VCaP (cell line): ENCODE measurements around the gene ASPA.

ENCODE experiments used
- H3K27ac ChIP-seq: fragments of 450-650 bp; 2 replicates; pipeline ENCODE4 v1.5.1; 2017
- TF ChIP-seq, protein P1 (sequence below): fragments of 450-650 bp; conservative IDR thresholded peaks from 2 replicates; pipeline ENCODE4 v1.5.1; 2017; ENCODE audit warnings: mild to moderate bottlenecking, moderate library complexity

Gene ASPA

DNA sequence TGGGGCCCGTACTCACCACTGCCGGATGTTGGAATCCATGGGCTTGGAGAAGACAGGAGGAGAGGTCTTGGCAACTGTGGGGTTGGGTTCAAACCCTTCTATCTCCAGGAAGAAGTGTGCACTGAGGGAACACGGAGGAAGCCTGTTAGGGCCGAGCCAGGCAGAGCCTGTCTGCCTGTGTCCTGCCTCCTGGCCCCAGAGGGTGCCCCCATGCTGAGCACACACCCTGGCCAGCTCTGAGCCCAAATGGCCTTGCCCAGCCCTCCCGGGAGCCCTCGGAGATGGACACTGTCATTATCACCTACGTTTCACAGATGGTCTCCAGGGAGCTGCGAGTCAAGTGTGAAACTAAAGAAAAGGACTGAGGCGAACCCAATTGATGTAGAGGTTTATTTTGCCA, 69.4 kb downstream of the ASPA start:
- TF ChIP-seq, protein P1, sequence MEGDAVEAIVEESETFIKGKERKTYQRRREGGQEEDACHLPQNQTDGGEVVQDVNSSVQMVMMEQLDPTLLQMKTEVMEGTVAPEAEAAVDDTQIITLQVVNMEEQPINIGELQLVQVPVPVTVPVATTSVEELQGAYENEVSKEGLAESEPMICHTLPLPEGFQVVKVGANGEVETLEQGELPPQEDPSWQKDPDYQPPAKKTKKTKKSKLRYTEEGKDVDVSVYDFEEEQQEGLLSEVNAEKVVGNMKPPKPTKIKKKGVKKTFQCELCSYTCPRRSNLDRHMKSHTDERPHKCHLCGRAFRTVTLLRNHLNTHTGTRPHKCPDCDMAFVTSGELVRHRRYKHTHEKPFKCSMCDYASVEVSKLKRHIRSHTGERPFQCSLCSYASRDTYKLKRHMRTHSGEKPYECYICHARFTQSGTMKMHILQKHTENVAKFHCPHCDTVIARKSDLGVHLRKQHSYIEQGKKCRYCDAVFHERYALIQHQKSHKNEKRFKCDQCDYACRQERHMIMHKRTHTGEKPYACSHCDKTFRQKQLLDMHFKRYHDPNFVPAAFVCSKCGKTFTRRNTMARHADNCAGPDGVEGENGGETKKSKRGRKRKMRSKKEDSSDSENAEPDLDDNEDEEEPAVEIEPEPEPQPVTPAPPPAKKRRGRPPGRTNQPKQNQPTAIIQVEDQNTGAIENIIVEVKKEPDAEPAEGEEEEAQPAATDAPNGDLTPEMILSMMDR: no peak
- no peak overlapping the region for H3K27ac ChIP-seq

GRCh38 chr17:3546521-3546920, 70.7 kb downstream of the ASPA start:
- no peak overlapping the region for H3K27ac ChIP-seq
- TF ChIP-seq, protein P1: no peak

GRCh38 chr17:3546997-3547396, 71.2 kb downstream of the ASPA start:
- TF ChIP-seq, protein P1: no peak
- no peak overlapping the region for H3K27ac ChIP-seq

GRCh38 chr17:3547628-3548027, 71.8 kb downstream of the ASPA start:
- TF ChIP-seq, protein P1: no peak
- H3K27ac ChIP-seq: no peak overlapping the region

- TF ChIP-seq, protein P1: no peak
- H3K27ac ChIP-seq: no peak overlapping the region
These were observed 73.9 kb downstream of the ASPA start for GRCh38 chr17:3549610-3550162.

DNA sequence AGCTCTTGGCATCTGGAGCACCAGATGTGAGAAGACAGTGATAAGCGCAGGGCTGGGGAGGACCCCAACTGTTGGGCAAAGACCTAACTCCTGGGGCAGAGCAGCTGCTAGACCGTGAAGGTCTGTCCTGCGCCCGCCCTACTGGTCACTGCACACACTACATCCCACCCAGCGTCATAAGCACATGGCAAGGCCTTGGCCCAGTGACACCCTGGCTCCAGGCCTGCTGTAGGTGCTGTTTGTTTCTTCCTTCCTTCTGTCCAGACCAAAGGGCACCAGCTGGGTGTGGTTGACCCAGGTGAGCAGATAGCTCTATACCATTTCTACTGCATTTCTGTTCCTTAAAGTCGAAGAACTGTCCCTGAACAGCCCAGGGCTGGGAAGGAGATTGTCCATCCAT, 75.4 kb downstream of the ASPA start:
- TF ChIP-seq, protein P1: no peak
- H3K27ac ChIP-seq: no peak overlapping the region

- TF ChIP-seq, protein P1: no peak
- no peak overlapping the region for H3K27ac ChIP-seq
These were observed 77.1 kb downstream of the ASPA start for GRCh38 chr17:3552916-3553315.
